ENCODE data around the gene MAP3K8. TPM values are rescaled to one million over a fixed set of nuclear protein-coding genes. Genes with fewer than 3 reads are reported as not detected.

Gene MAP3K8
- total RNA-seq, result 10 to 100 TPM; 40.3 to 42.6 TPM
- polyA plus RNA-seq, result 16.4 TPM

GRCh38 chr10:30433730-30434272 is at the start of gene MAP3K8:
MAP3K8 (plus strand) TSS chr10:30434184; CDS start chr10:30438939, 4,755 bp downstream.
- Histone ChIP-seq H3K9me3 (ENCODE audit: low read length) (no peaks in the 10 kb centered on the region), H3K27ac (ENCODE audit: low read depth, low read length) (peak within 1 kb of the TSS; percentile 88), H3K4me1 (ENCODE audit: insufficient read depth, low read length) (peaks cover 40% of the 10 kb centered on the region), H3K4me3 (ENCODE audit: low read length) (peak within 1 kb of the TSS; percentile 61), H3K36me3 (ENCODE audit: insufficient read depth, low read length) (no peaks in the 10 kb centered on the region), H3K27me3 (ENCODE audit: insufficient read depth, low read length, poor library complexity, severe bottlenecking) (no peaks in the 10 kb centered on the region)
- peaks cover 0 to 6% of the 10 kb centered on the region in 2 donors for H3K27me3 Mint-ChIP-seq
- H3K4me1 Mint-ChIP-seq, result peaks cover 50 to 55% (median 51%) of the 10 kb centered on the region in 3 donors
- peak within 1 kb of the TSS; percentile 86 to 99 (median 92) for H3K27ac Mint-ChIP-seq
- H3K36me3 Mint-ChIP-seq, result peaks cover 0 to 28% (median 2%) of the 10 kb centered on the region in 3 donors
- no peaks in the 10 kb centered on the region for H3K9me3 Mint-ChIP-seq
- peak within 1 kb of the TSS; percentile 87 to 98 (median 92) for H3K4me3 Mint-ChIP-seq
- POLR2A ChIA-PET, result interaction anchor here (0.8 to 2.8 kb wide), 6 partner anchors 10 to 95 kb away, joined by 3 to 22 read pairs (median 6); no protein-coding TSS in a partner anchor
- CTCF ChIA-PET, result interaction anchor here (1.2 to 9.8 kb wide), 6 partner anchors 16 to 598 kb away, joined by 3 to 81 read pairs (median 6); partner anchors contain the start of gene ZNF438
- peak; percentile 73 to 87 (median 85) for DNase-seq

GRCh38 chr10:30384701-30385201 is 49.2 kb upstream of the MAP3K8 start:
- H3K27me3 ChIP-seq (ENCODE audit: insufficient read depth, low read length, poor library complexity, severe bottlenecking), result no peaks in the 10 kb centered on the region
- DNase-seq, result no peak
- Mint-ChIP-seq H3K4me3 (no peak overlapping the region), H3K27ac (peak overlapping the region in 1 of 8 donors; percentile 23), H3K4me1 (no peaks in the 10 kb centered on the region), H3K27me3 (peaks cover 19 to 21% of the 10 kb centered on the region in 2 donors), H3K36me3 (no peaks in the 10 kb centered on the region), H3K9me3 (peaks cover 0 to 3% (median 0%) of the 10 kb centered on the region in 5 donors)
- POLR2A ChIA-PET, result no interaction called here
- CTCF ChIA-PET, result no interaction called here
- H3K27ac ChIP-seq (ENCODE audit: low read depth, low read length), result no peak overlapping the region
- no peaks in the 10 kb centered on the region for H3K36me3 ChIP-seq (ENCODE audit: insufficient read depth, low read length)
- no peak overlapping the region for H3K4me3 ChIP-seq (ENCODE audit: low read length)
- no peaks in the 10 kb centered on the region for H3K9me3 ChIP-seq (ENCODE audit: low read length)
- H3K4me1 ChIP-seq (ENCODE audit: insufficient read depth, low read length), result no peaks in the 10 kb centered on the region

DNA sequence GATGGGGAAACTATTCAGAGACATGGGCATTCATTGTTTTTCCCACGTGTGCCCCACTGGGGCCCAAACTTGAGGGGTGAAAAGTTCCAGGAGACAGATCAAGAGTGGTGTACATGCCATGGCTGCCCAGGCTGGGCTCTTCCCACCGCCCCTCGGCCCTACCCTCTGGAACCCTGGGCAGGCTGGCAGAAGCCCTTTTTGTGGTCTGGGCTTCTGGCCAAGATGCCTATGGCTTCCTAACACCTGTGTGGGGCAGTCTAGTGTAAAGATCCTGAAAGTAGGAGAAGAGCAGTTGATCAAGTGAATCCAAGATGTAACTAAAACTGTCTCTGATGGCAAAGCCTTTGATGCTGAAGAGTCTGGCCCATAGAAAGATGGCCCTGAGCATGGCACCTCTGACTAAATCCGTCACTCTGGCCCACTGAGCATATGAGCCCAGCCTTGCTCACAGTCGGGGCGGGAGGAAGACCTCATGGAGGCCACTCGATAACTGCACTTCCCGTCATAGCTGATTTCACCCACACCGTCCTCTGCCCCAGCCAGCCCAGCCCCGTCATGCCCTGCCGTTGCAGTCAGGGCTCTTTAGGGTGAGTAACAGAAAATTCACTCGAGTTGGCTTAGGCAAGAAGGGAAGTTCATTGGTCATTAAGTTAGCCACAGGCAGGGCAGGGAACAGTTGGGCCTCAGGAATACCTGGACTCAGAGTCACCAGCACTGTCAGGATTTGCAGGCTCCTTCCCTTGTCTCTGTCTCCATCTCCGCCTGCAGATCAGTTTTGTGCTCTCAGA is 47.0 kb upstream of the MAP3K8 start:
- POLR2A ChIA-PET, result no interaction called here
- Mint-ChIP-seq H3K9me3 (peaks cover 0 to 3% (median 0%) of the 10 kb centered on the region in 5 donors), H3K27me3 (peaks cover 13 to 18% of the 10 kb centered on the region in 2 donors), H3K4me3 (no peak overlapping the region), H3K36me3 (no peaks in the 10 kb centered on the region), H3K27ac (no peak overlapping the region), H3K4me1 (no peaks in the 10 kb centered on the region)
- Histone ChIP-seq H3K27me3 (ENCODE audit: insufficient read depth, low read length, poor library complexity, severe bottlenecking) (no peaks in the 10 kb centered on the region), H3K4me3 (ENCODE audit: low read length) (no peak overlapping the region), H3K4me1 (ENCODE audit: insufficient read depth, low read length) (no peaks in the 10 kb centered on the region), H3K27ac (ENCODE audit: low read depth, low read length) (no peak overlapping the region), H3K9me3 (ENCODE audit: low read length) (no peaks in the 10 kb centered on the region), H3K36me3 (ENCODE audit: insufficient read depth, low read length) (no peaks in the 10 kb centered on the region)
- DNase-seq, result no peak
- CTCF ChIA-PET, result interaction anchor here (9.4 kb wide), 1 partner anchor 204 kb away, joined by 153 read pairs; no protein-coding TSS in a partner anchor

- no peaks in the 10 kb centered on the region for H3K27me3 ChIP-seq (ENCODE audit: insufficient read depth, low read length, poor library complexity, severe bottlenecking)
- H3K9me3 ChIP-seq (ENCODE audit: low read length), result no peaks in the 10 kb centered on the region
- POLR2A ChIA-PET, result no interaction called here
- peaks cover 0 to 3% (median 0%) of the 10 kb centered on the region in 5 donors for H3K9me3 Mint-ChIP-seq
- no peak overlapping the region for H3K4me3 ChIP-seq (ENCODE audit: low read length)
- peaks cover 15 to 21% of the 10 kb centered on the region in 2 donors for H3K27me3 Mint-ChIP-seq
- DNase-seq, result no peak
- no peaks in the 10 kb centered on the region for H3K36me3 Mint-ChIP-seq
- CTCF ChIA-PET, result interaction anchor here (9.4 kb wide), 1 partner anchor 203 kb away, joined by 153 read pairs; no protein-coding TSS in a partner anchor
- no peak overlapping the region for H3K27ac Mint-ChIP-seq
- H3K36me3 ChIP-seq (ENCODE audit: insufficient read depth, low read length), result no peaks in the 10 kb centered on the region
- no peak overlapping the region for H3K27ac ChIP-seq (ENCODE audit: low read depth, low read length)
- no peak overlapping the region for H3K4me3 Mint-ChIP-seq
- H3K4me1 ChIP-seq (ENCODE audit: insufficient read depth, low read length), result no peaks in the 10 kb centered on the region
- peaks cover 3% of the 10 kb centered on the region in 3 donors for H3K4me1 Mint-ChIP-seq
These were observed 46.2 kb upstream of the MAP3K8 start for GRCh38 chr10:30387646-30388243.

DNA sequence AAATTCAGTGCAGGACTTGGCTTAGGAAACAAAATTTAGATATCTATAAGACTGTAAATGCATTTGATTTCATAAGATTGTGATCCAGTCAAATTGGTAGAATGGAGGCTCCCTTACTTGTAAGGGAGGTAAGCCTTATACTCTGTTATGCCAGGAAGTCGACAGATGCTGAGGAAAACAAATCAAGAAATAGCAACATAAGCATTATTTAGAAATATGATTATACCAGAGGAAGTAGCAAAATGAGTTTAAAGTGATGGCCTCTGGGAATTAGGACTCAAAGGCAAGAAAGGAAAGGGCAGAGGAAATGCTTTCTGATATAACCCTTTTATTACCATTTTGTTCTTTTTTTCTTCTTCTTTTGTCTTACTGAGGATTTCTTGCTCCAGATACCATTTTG is 44.4 kb upstream of the MAP3K8 start:
- ChIA-PET CTCF (interaction anchor here (9.4 kb wide), 1 partner anchor 201 kb away, joined by 153 read pairs; no protein-coding TSS in a partner anchor), POLR2A (no interaction called here)
- H3K27me3 Mint-ChIP-seq, result peaks cover 15 to 25% of the 10 kb centered on the region in 2 donors

GRCh38 chr10:30390207-30390606 is 43.8 kb upstream of the MAP3K8 start:
- peaks cover 16 to 26% of the 10 kb centered on the region in 2 donors for H3K27me3 Mint-ChIP-seq
- no peak overlapping the region for H3K4me3 Mint-ChIP-seq
- no peak overlapping the region for H3K27ac Mint-ChIP-seq
- peaks cover 3 to 4% (median 3%) of the 10 kb centered on the region in 3 donors for H3K4me1 Mint-ChIP-seq
- Histone ChIP-seq H3K27me3 (ENCODE audit: insufficient read depth, low read length, poor library complexity, severe bottlenecking) (no peaks in the 10 kb centered on the region), H3K36me3 (ENCODE audit: insufficient read depth, low read length) (no peaks in the 10 kb centered on the region), H3K4me1 (ENCODE audit: insufficient read depth, low read length) (no peaks in the 10 kb centered on the region), H3K4me3 (ENCODE audit: low read length) (no peak overlapping the region), H3K27ac (ENCODE audit: low read depth, low read length) (no peak overlapping the region), H3K9me3 (ENCODE audit: low read length) (no peaks in the 10 kb centered on the region)
- CTCF ChIA-PET, result interaction anchor here (1.0 to 9.4 kb wide), 2 partner anchors 20 to 200 kb away, joined by 3 to 153 read pairs; no protein-coding TSS in a partner anchor
- DNase-seq, result no peak
- H3K36me3 Mint-ChIP-seq, result no peaks in the 10 kb centered on the region
- POLR2A ChIA-PET, result no interaction called here
- peaks cover 0 to 3% (median 0%) of the 10 kb centered on the region in 5 donors for H3K9me3 Mint-ChIP-seq

More for the DNA sequence above, 44.4 kb upstream of the MAP3K8 start:
- H3K27ac ChIP-seq (ENCODE audit: low read depth, low read length), result no peak overlapping the region
- H3K36me3 ChIP-seq (ENCODE audit: insufficient read depth, low read length), result no peaks in the 10 kb centered on the region
- no peak for DNase-seq
- Mint-ChIP-seq H3K9me3 (peaks cover 0 to 3% (median 0%) of the 10 kb centered on the region in 5 donors), H3K4me1 (peaks cover 3 to 4% (median 3%) of the 10 kb centered on the region in 3 donors), H3K36me3 (no peaks in the 10 kb centered on the region), H3K27ac (no peak overlapping the region), H3K4me3 (no peak overlapping the region)
- no peaks in the 10 kb centered on the region for H3K9me3 ChIP-seq (ENCODE audit: low read length)
- H3K4me1 ChIP-seq (ENCODE audit: insufficient read depth, low read length), result no peaks in the 10 kb centered on the region
- H3K4me3 ChIP-seq (ENCODE audit: low read length), result no peak overlapping the region
- H3K27me3 ChIP-seq (ENCODE audit: insufficient read depth, low read length, poor library complexity, severe bottlenecking), result no peaks in the 10 kb centered on the region

DNA sequence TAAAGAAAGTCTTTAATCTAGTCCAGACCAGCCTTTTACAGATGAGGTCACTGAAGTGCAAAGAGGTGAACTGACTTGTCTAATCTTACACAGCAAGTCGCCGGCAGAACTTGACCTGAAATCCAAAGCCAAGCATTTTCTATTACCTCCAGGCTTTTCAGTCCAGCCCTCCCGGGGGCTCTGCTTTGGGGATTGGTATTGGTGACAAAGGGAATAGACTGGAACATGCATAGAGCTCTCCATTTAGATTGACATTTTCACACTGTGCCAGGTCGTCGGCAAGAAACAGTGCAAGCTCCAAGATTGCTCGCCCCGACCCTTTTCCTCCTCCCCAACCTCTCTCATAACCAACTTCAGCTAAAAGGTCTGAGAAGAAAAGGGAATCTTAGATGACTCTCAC is 42.7 kb upstream of the MAP3K8 start:
- Mint-ChIP-seq H3K4me1 (peaks cover 3 to 4% (median 3%) of the 10 kb centered on the region in 3 donors), H3K9me3 (peaks cover 0 to 3% (median 0%) of the 10 kb centered on the region in 5 donors)

More for the DNA sequence above, 42.7 kb upstream of the MAP3K8 start:
- H3K36me3 Mint-ChIP-seq, result no peaks in the 10 kb centered on the region
- CTCF ChIA-PET, result interaction anchor here (0.9 to 9.4 kb wide), 9 partner anchors 11 to 199 kb away, joined by 3 to 153 read pairs (median 6); partner anchors contain the start of gene MAP3K8
- H3K4me3 Mint-ChIP-seq, result no peak overlapping the region
- POLR2A ChIA-PET, result no interaction called here
- no peaks in the 10 kb centered on the region for H3K4me1 ChIP-seq (ENCODE audit: insufficient read depth, low read length)
- no peak overlapping the region for H3K27ac Mint-ChIP-seq
- no peaks in the 10 kb centered on the region for H3K27me3 ChIP-seq (ENCODE audit: insufficient read depth, low read length, poor library complexity, severe bottlenecking)
- H3K9me3 ChIP-seq (ENCODE audit: low read length), result no peaks in the 10 kb centered on the region
- no peak overlapping the region for H3K4me3 ChIP-seq (ENCODE audit: low read length)
- H3K27me3 Mint-ChIP-seq, result peaks cover 19 to 26% of the 10 kb centered on the region in 2 donors
- H3K36me3 ChIP-seq (ENCODE audit: insufficient read depth, low read length), result no peaks in the 10 kb centered on the region
- H3K27ac ChIP-seq (ENCODE audit: low read depth, low read length), result no peak overlapping the region
- DNase-seq, result no peak
